Measurements from ENCODE around the gene CCDC97. TPM values are rescaled to one million over a fixed set of nuclear protein-coding genes. Genes with fewer than 3 reads are reported as not detected.
"Not testable (repeated sequence)": the region's sequence is repeated elsewhere in the genome, so short reads cannot be mapped to it uniquely, and the experiment has no call there.

CCDC97 gene
- total RNA-seq, 1 donor from 2014 or later: 31.9 TPM

GRCh38 chr19:41334793-41335192, 24.8 kb downstream of the CCDC97 start:
- Histone ChIP-seq H3K27me3 (no peaks in the 10 kb centered on the region), H3K4me1 (peaks cover 6% of the 10 kb centered on the region), H3K9me3 (no peaks in the 10 kb centered on the region), H3K27ac (peak overlapping the region; percentile 58), H3K4me3 (no peak overlapping the region), H3K36me3 (peaks cover 82% of the 10 kb centered on the region)
- DNase-seq: no peak
- ATAC-seq: peak; percentile 79
- intact Hi-C loops (cut with DNase I): no loop called here
- no peak for TF ChIP-seq CTCF (IDR thresholded peaks at IDR 0.05)

GRCh38 chr19:41335467-41335866, 25.5 kb downstream of the CCDC97 start:
- Histone ChIP-seq H3K27me3 (no peaks in the 10 kb centered on the region), H3K27ac (no peak overlapping the region), H3K4me1 (no peaks in the 10 kb centered on the region), H3K9me3 (no peaks in the 10 kb centered on the region), H3K36me3 (peaks cover 81% of the 10 kb centered on the region), H3K4me3 (no peak overlapping the region)
- no peak for ATAC-seq
- no peak for DNase-seq
- intact Hi-C loops (cut with DNase I): no loop called here
- TF ChIP-seq CTCF (IDR thresholded peaks at IDR 0.05): no peak

- Histone ChIP-seq H3K36me3 (peaks cover 71% of the 10 kb centered on the region), H3K9me3 (no peaks in the 10 kb centered on the region), H3K4me3 (no peak overlapping the region), H3K27me3 (no peaks in the 10 kb centered on the region), H3K4me1 (no peaks in the 10 kb centered on the region), H3K27ac (no peak overlapping the region)
- no peak for TF ChIP-seq CTCF (IDR thresholded peaks at IDR 0.05)
- ATAC-seq (no peak), DNase-seq (no peak)
- intact Hi-C loops (cut with DNase I): no loop called here
These were observed 30.0 kb downstream of the CCDC97 start for GRCh38 chr19:41339936-41340335.

- intact Hi-C loops (cut with DNase I): no loop called here
These were observed 31.9 kb downstream of the CCDC97 start for GRCh38 chr19:41341669-41342490.

GRCh38 chr19:41344162-41344561, 34.2 kb downstream of the CCDC97 start:
- ATAC-seq (no peak), DNase-seq (no peak)
- H3K9me3 ChIP-seq: no peaks in the 10 kb centered on the region
- no peaks in the 10 kb centered on the region for H3K27me3 ChIP-seq
- intact Hi-C loops (cut with DNase I): no loop called here
- peaks cover 72% of the 10 kb centered on the region for H3K36me3 ChIP-seq
- H3K27ac ChIP-seq: no peak overlapping the region
- no peak for TF ChIP-seq CTCF (IDR thresholded peaks at IDR 0.05)
- H3K4me1 ChIP-seq: peaks cover 5% of the 10 kb centered on the region
- no peak overlapping the region for H3K4me3 ChIP-seq

More at GRCh38 chr19:41341669-41342490, 31.9 kb downstream of the CCDC97 start:
- ATAC-seq (peak; percentile 85), DNase-seq (peak; percentile 71)
- H3K27me3 ChIP-seq: no peaks in the 10 kb centered on the region
- H3K9me3 ChIP-seq: no peaks in the 10 kb centered on the region
- no peaks in the 10 kb centered on the region for H3K4me1 ChIP-seq
- no peak overlapping the region for H3K27ac ChIP-seq
- TF ChIP-seq CTCF (IDR thresholded peaks at IDR 0.05): no peak
- no peak overlapping the region for H3K4me3 ChIP-seq
- peaks cover 77% of the 10 kb centered on the region for H3K36me3 ChIP-seq

- Histone ChIP-seq H3K4me1 (peaks cover 28% of the 10 kb centered on the region), H3K36me3 (peaks cover 50% of the 10 kb centered on the region)
- ATAC-seq; intact Hi-C loops (cut with DNase I); DNase-seq; H3K27me3 ChIP-seq; H3K9me3 ChIP-seq; H3K4me3 ChIP-seq; H3K27ac ChIP-seq: not testable (repeated sequence)
These were observed 36.9 kb downstream of the CCDC97 start for GRCh38 chr19:41346916-41347315.
